IMR-90 (cell line): ENCODE measurements around the gene ZNF77.

ENCODE experiments used
- FOS ChIP-seq: fragments of 150-350 bp; IDR thresholded peaks from 2 replicates; pipeline ENCODE4 v1.6.1; 2016; ENCODE audit warnings: low read depth, low read length
- MAFK ChIP-seq: IDR thresholded peaks from 2 replicates; pipeline ENCODE4 v1.6.1; 2012; ENCODE audit warnings: low read depth, low read length, improper control_type of control experiment
- POLR2A ChIP-seq: IDR thresholded peaks from 2 replicates; pipeline ENCODE4 v1.6.1; 2012; ENCODE audit warnings: mild to moderate bottlenecking, low read depth, low read length
- RAD21 ChIP-seq: IDR thresholded peaks from 2 replicates; pipeline ENCODE4 v1.6.1; 2012; ENCODE audit warnings: low read length, improper control_type of control experiment
- TF ChIP-seq, protein P1 (sequence below): conservative IDR thresholded peaks from 2 replicates; pipeline ENCODE4 v1.5.1; 2012; ENCODE audit warnings: mild to moderate bottlenecking, low read depth, low read length, improper control_type of control experiment

DNA sequence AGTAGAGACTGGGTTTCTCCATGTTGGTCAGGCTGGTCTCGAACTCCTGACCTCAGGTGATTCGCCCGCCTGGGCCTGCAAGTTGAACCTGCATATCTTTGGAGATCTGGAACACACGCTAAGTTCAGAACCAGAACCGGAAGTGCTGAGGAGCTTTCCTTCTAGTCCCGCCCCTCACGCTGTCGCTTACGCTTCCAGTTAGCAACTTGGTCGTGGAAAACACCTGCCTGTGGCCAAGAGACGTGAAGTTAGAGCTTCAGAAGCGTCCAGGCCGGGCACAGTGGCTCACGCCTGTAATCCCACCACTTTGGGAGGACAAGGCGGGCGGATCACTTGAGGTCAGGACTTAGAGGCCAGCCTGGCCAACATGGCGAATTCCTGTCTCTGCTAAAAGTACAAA lies 59.0 kb downstream of the ZNF77 start:
- no peak for TF ChIP-seq MAFK
- no peak for TF ChIP-seq POLR2A
- no peak for TF ChIP-seq FOS
- no peak for TF ChIP-seq RAD21
- TF ChIP-seq, protein P1, sequence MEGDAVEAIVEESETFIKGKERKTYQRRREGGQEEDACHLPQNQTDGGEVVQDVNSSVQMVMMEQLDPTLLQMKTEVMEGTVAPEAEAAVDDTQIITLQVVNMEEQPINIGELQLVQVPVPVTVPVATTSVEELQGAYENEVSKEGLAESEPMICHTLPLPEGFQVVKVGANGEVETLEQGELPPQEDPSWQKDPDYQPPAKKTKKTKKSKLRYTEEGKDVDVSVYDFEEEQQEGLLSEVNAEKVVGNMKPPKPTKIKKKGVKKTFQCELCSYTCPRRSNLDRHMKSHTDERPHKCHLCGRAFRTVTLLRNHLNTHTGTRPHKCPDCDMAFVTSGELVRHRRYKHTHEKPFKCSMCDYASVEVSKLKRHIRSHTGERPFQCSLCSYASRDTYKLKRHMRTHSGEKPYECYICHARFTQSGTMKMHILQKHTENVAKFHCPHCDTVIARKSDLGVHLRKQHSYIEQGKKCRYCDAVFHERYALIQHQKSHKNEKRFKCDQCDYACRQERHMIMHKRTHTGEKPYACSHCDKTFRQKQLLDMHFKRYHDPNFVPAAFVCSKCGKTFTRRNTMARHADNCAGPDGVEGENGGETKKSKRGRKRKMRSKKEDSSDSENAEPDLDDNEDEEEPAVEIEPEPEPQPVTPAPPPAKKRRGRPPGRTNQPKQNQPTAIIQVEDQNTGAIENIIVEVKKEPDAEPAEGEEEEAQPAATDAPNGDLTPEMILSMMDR = no peak
